KOPT-K1 (cell line): ENCODE measurements around the gene MCF2L2.
A peak's percentile ranks its signal among the peaks of the same experiment; 100 is the strongest.

Source experiments
- H3K27ac ChIP-seq: fragments of 200-600 bp; sonication (generic); 2 replicates; pipeline ENCODE4 v1.5.1; 2016; ENCODE audit warnings: antibody characterized with exemption, mild to moderate bottlenecking, low read depth, low read length; ENCODE audit not compliant: poor library complexity, severe bottlenecking
- H3K36me3 ChIP-seq: fragments of 200-600 bp; sonication (generic); 2 replicates; pipeline ENCODE4 v1.5.1; 2017; ENCODE audit warnings: antibody characterized with exemption, mild to moderate bottlenecking, low read length, moderate library complexity; ENCODE audit not compliant: insufficient read depth
- H3K9me3 ChIP-seq: fragments of 200-600 bp; sonication (generic); 2 replicates; pipeline ENCODE4 v1.5.1; 2017; ENCODE audit warnings: antibody characterized with exemption, low read length, mild to moderate bottlenecking; ENCODE audit not compliant: insufficient read depth, poor library complexity, severe bottlenecking

Gene MCF2L2

GRCh38 chr3:183134844-183135243 is 293.6 kb downstream of the MCF2L2 start:
- Histone ChIP-seq H3K36me3 (no peaks in the 10 kb centered on the region), H3K9me3 (peaks cover 1% of the 10 kb centered on the region), H3K27ac (no peak overlapping the region)

GRCh38 chr3:183132409-183132808 is 296.0 kb downstream of the MCF2L2 start:
- Histone ChIP-seq H3K27ac (peak overlapping the region; percentile 25), H3K9me3 (peaks cover 15% of the 10 kb centered on the region), H3K36me3 (no peaks in the 10 kb centered on the region)

- Histone ChIP-seq H3K36me3 (no peaks in the 10 kb centered on the region), H3K9me3 (peaks cover 15% of the 10 kb centered on the region), H3K27ac (peak overlapping the region; percentile 51)
Measured at GRCh38 chr3:183131735-183132134, 296.7 kb downstream of the MCF2L2 start.

GRCh38 chr3:183131186-183131725 is 297.2 kb downstream of the MCF2L2 start:
- Histone ChIP-seq H3K9me3 (peaks cover 15% of the 10 kb centered on the region), H3K27ac (peak overlapping the region; percentile 51), H3K36me3 (no peaks in the 10 kb centered on the region)

GRCh38 chr3:183129243-183129642 is 299.2 kb downstream of the MCF2L2 start:
- no peak overlapping the region for H3K27ac ChIP-seq
- peaks cover 15% of the 10 kb centered on the region for H3K9me3 ChIP-seq
- H3K36me3 ChIP-seq, result no peaks in the 10 kb centered on the region

GRCh38 chr3:183128709-183129108 is 299.7 kb downstream of the MCF2L2 start:
- Histone ChIP-seq H3K27ac (no peak overlapping the region), H3K9me3 (peaks cover 15% of the 10 kb centered on the region), H3K36me3 (no peaks in the 10 kb centered on the region)
